CD4-positive, alpha-beta T cell treated with Interleukin-17A for 1 hour (primary cell): Measurements from ENCODE around the gene ACCSL.

Experiments used
- DNase-seq: peaks from one replicate; pipeline ENCODE4 v3.0.0-alpha.2; 2020

The ACCSL gene

GRCh38 chr11:44047931-44048431 is at the start of gene ACCSL:
Gene ACCSL (plus strand): TSS chr11:44047981. CDS start chr11:44048037, 56 bp downstream.
- DNase-seq, result no peak

GRCh38 chr11:43998308-43998707 is 49.5 kb upstream of the ACCSL start:
- DNase-seq, result no peak

- no peak for DNase-seq
These were observed 47.0 kb upstream of the ACCSL start for GRCh38 chr11:44000731-44001130.

- DNase-seq, result no peak
These were observed 45.3 kb upstream of the ACCSL start for GRCh38 chr11:44002191-44003093.

GRCh38 chr11:44003736-44004451 is 43.9 kb upstream of the ACCSL start:
- DNase-seq, result no peak

GRCh38 chr11:44004452-44005062 is 43.2 kb upstream of the ACCSL start:
- DNase-seq, result no peak

- DNase-seq, result no peak
These were observed 42.6 kb upstream of the ACCSL start for GRCh38 chr11:44005063-44005701.

GRCh38 chr11:44005956-44006355 is 41.8 kb upstream of the ACCSL start:
- DNase-seq, result no peak

- DNase-seq, result no peak
These were observed 40.8 kb upstream of the ACCSL start for GRCh38 chr11:44006917-44007361.

- DNase-seq, result no peak
These were observed 40.2 kb upstream of the ACCSL start for GRCh38 chr11:44007481-44008087.

GRCh38 chr11:44008088-44008501 is 39.7 kb upstream of the ACCSL start:
- no peak for DNase-seq

- DNase-seq, result no peak
These were observed 39.1 kb upstream of the ACCSL start for GRCh38 chr11:44008698-44009097.

GRCh38 chr11:44010789-44011251 is 37.0 kb upstream of the ACCSL start:
- no peak for DNase-seq

GRCh38 chr11:44011797-44012196 is 36.0 kb upstream of the ACCSL start:
- DNase-seq, result no peak

GRCh38 chr11:44014968-44015623 is 32.7 kb upstream of the ACCSL start:
- no peak for DNase-seq

GRCh38 chr11:44015624-44016007 is 32.2 kb upstream of the ACCSL start:
- no peak for DNase-seq

- DNase-seq, result no peak
These were observed 31.6 kb upstream of the ACCSL start for GRCh38 chr11:44016131-44016530.

GRCh38 chr11:44016546-44017442 is 31.0 kb upstream of the ACCSL start:
- DNase-seq, result no peak

- no peak for DNase-seq
These were observed 30.2 kb upstream of the ACCSL start for GRCh38 chr11:44017443-44018126.

- no peak for DNase-seq
These were observed 29.7 kb upstream of the ACCSL start for GRCh38 chr11:44018127-44018521.
